GM19324 (cell line): ENCODE data around the gene AAMP.

ENCODE experiments used
- ATAC-seq: cut with Tn5 transposase; IDR thresholded peaks from one replicate; pipeline ENCODE4 v1.9.1; 2021; ENCODE audit warnings: mild to moderate bottlenecking, moderate library complexity; ENCODE audit not compliant: unreplicated experiment, low FRiP score

AAMP gene

GRCh38 chr2:218229851-218230250 is 40.1 kb downstream of the AAMP start:
- no peak for ATAC-seq

DNA sequence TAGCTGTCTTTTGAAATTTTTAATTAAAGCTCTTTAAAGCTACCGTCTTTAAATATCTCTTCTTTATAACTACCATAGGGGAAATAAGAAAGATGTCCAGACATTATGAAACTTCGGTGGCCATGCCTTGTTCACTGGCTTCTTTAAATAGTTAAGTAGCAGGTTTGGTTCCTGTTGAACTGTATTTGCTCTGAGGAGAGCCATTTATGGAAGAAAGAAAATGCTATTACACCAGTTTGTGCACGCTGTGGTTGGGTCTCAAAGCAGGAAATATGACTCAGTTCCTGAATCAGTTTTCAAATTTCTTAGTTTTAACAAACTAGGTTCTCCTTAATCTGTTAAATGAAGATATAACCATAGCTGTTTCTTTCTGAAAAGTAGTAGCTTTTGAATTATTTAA is 40.7 kb downstream of the AAMP start:
- peak; percentile 77 for ATAC-seq

DNA sequence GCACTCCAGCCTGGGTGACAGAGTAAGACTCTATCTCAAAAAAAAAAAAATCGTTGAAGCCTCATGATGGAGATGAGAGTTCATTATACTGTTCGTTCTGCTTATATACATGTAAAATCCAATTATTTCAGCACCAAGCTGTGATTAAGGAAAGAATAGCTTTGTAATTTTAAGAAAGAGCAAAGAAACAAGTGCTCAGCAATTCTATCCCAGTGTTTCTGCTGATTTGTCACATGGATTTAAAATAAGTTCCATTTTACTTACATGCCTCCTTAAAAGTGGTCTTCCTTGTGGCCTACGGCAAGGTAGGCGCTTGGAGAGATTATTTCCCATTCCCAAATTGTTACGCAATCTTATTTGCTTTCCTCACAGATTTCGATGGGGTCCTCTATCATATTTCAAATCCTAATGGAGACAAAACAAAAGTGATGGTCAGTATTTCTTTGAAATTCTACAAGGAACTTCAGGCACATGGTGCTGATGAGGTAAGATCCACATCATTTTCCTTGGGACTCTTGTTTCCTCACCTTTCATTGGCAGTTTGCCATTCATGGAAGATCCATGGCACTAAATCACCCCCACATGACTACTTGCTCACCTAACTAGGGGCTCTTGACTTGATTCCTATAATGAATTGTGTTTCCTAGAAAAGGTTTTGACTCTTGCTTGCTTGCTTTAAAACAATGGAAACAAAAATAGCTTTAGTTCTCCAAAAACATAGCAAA is 41.4 kb downstream of the AAMP start:
- no peak for ATAC-seq

DNA sequence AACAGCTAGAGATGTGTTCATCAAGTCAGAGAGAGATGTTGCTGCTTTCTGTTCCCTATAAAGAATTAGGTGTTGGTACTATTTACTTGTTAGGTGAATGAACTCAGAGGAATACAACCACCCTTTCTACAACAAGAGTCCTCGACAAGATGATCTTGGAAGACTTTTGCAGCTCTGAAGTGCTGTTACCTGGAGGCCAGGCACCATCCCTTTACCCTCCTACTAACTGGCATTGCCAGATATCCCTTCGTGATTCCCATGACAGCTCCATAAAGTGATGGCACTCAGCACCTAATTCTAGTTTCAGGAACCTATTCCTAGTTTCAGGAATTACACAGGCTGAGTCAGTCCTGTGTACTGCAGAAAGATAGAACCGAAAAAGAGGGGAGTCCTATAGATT is 43.0 kb downstream of the AAMP start:
- ATAC-seq = no peak

- ATAC-seq = no peak
Observed at GRCh38 chr2:218224186-218224585, 45.8 kb downstream of the AAMP start.

DNA sequence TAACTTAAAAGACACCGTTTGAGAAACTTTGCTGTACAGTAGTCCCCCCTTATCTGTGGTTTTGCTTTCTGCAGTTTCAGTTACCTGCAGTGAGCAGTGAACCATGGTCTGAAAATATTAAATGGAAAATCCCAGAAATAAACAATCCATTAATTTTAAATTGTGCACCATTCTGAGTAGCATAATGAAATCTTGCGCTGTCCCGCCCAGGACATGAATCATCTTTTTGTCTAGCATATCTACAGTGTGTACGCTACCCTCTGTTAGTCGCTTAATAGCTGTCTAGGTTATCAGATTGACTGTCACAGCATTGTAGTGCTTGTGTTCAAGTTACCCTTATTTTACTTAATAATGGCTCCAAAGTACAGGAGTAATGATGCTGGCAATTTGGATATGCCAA is 46.9 kb downstream of the AAMP start:
- no peak for ATAC-seq

DNA sequence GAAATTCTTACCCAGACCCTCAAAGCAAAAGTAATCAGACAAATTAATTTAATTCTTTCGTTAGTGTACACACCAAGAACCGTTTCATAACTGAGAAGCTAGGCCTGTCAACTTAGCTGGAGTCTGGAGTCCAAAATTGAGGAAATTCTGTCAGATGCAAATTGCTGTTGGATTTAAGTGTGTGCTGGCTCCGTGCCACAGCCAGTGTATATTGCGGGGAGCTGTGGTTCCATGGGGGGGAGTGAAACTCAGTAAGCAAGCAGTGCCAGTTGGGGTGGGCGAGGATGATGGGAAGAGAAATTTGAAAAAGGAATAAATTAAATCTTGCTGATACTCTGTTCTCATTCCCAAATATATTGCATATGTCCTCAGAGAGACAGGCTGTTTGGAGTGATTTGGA is 48.9 kb downstream of the AAMP start:
- ATAC-seq = no peak

- ATAC-seq = no peak
Observed at GRCh38 chr2:218219934-218220333, 50.0 kb downstream of the AAMP start.

GRCh38 chr2:218218268-218219185 is 51.4 kb downstream of the AAMP start:
- ATAC-seq = peak; percentile 38

DNA sequence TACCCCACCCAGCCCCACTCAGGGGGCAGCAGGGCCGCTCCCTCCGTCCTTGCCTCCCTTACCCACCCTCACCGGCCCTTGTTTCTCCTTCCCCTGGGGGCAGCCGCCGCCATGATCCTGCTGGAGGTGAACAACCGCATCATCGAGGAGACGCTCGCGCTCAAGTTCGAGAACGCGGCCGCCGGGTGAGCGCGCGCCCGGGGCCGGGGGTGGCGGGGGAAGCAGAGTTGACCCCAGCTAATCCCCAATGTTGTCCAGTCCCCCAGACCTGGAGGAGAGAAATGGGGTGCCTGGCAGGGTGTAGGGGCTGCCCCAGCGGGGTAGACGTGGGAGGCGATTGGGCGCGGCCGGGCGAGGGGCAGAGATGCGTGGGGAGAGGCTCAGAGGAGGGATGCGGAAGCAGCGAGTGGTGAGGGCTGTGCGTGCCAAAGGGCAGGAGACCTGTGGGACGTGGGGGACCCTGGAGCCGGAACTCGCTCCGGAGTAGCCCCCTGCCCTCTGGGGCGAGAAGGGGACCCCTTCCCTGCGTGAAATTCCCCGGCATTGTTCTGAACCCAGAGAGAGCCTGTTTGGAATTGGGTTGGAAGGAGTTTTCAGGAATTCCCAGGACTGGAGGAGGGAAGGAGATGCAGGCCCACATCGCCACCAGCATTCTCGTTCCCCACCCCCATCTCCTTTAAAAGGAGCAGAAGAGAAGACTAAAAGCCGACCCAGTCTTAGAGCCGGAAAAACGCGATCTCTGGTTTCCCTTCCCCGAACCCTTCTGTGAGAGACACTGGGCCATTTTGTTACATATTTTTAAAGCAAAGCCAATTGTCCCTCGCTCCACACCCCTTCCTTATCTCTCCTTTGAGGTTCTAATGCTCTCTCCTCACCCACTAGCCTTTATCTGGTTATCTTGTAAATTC is 52.3 kb downstream of the AAMP start:
- peak; percentile 29 for ATAC-seq

DNA sequence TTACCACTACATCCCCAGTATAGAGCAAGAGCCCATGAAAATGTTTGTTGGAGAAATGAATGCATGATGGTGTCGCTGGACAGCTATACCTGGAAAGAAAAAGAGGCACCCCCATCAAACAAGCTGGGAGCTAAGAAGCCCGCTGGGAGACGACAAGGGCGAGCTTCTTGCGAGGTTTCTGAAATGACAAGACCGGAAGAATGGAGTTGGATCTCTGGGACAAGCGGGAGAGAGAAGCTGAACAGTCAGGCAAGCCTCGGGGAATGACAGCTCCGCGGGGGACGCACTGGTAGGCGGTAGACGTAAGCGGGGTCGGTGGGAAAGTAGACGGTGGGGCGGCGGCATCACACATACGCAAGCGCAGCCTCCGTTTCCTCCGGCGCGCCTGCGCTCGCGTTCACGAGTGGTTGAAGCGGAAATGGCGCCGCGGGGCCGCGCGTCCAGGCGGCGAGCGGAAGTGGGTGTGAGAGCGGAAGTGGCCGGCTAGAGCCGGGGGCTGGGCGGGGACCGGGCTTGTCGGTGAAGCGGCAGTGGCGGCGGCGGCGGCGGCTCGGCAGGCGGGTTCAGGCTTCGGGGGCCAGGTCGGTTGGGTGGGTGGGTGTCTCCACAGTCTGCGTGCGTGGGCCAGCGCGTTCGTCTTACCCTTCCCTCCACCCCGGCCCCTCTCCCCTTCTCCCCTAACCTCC is 53.1 kb downstream of the AAMP start, which contains the start of gene ARPC2:
Gene ARPC2 (plus strand): TSS at position 516 of the 686 bp plus-strand sequence. CDS start 282 bp downstream, outside the sequence.
- ATAC-seq = peak; percentile 75

DNA sequence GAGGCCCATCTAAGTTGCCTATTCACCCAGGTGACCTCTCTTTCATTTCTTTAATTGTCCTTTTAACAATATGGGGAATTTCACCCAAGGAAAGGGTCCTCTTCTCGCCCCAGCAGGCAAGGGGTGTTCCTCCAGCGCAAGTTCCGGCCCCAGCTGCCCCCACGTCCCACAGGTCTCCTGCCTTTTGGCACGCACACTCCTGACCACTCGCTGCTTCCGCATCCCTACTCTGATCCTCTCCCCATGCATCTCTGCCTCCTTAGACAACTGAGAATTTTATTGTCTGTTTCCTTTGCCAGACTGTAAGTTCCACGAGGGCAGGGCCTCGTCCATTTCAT is 53.6 kb downstream of the AAMP start:
- ATAC-seq = no peak
